K562 (cell line): ENCODE data around the gene ICA1L. TPM values are rescaled to one million over a fixed set of nuclear protein-coding genes. Genes with fewer than 3 reads are reported as not detected.

Experiments
- ATAC-seq: fragments of 200-7000 bp; cut with Tn5 transposase; 3 replicates; pipeline ENCODE4 v1.9.1; 2020; ENCODE audit warnings: moderate library complexity
- BruUV-seq: library from RNA; stranded (reverse); fragments of 400-500 nt; replicated peaks from 2 replicates; lab custom pipeline; 2021; lab: Mats Ljungman, UMichigan
- CTCF ChIA-PET: fragments of 300-600 bp; formaldehyde crosslinking; extraction: SDS; loops from one replicate; lab custom pipeline; 2021; ENCODE audit warnings: low intra/inter-chr PET ratio; lab: Yijun Ruan, JAX
- POLR2A ChIA-PET: fragments of 300-600, 350-650 bp; sonication (Branson Sonifier 250); formaldehyde crosslinking; extraction: SDS; loops from one replicate; lab custom pipeline; 2021; ENCODE audit warnings: antibody characterized with exemption, inconsistent platforms; lab: Yijun Ruan, JAX
- DNase-seq, 4 experiments: peaks; one replicate each; pipeline versions ENCODE4 v3.0.0 to v3.0.0-alpha.2; 2011 to 2018; ENCODE audit warnings: low spot score in 3 of 4, mixed read lengths in 3 of 4; ENCODE audit errors: extremely low read depth in 1 of 4
- FAIRE-seq: peaks from 2 replicates; lab custom pipeline; 2011; peaks lifted over from hg19 to GRCh38; lab: Jason Lieb, UNC
- H2AFZ ChIP-seq: 2 replicates; pipeline ENCODE4 v1.6.0; 2011; ENCODE audit warnings: low read depth, low read length, control low read depth, inconsistent platforms
- H3K27ac ChIP-seq: fragments of 200-600 bp; 3 replicates; pipeline ENCODE4 v1.8.0; 2011; ENCODE audit warnings: low read depth, mild to moderate bottlenecking, control low read depth, inconsistent platforms, low read length, moderate library complexity, mixed read lengths; ENCODE audit errors: extremely low read depth
- H3K27me3 ChIP-seq, 2 experiments: fragments of 300-600 bp in 1 of 2; 2 replicates in 1 of 2; 3 replicates in 1 of 2; pipeline versions ENCODE4 v1.6.0 to v1.8.0; 2011; ENCODE audit warnings: inconsistent platforms in 2 of 2, low read length in 2 of 2, mild to moderate bottlenecking in 1 of 2, mixed read lengths in 1 of 2, moderate library complexity in 1 of 2; ENCODE audit not compliant: control insufficient read depth in 2 of 2, insufficient read depth in 2 of 2
- H3K36me3 ChIP-seq: fragments of 300-600 bp; 3 replicates; pipeline ENCODE4 v1.8.0; 2011; ENCODE audit warnings: mild to moderate bottlenecking, low read length, inconsistent platforms; ENCODE audit not compliant: control insufficient read depth, insufficient read depth
- H3K4me1 ChIP-seq, 2 experiments: fragments of 200-600 bp in 1 of 2; replicated peaks in 1 of 2; 2 replicates in 1 of 2; 3 replicates in 1 of 2; pipeline versions ENCODE4 v1.5.1 to v1.8.0; 2011; ENCODE audit warnings: inconsistent platforms in 2 of 2, low read length in 2 of 2, mild to moderate bottlenecking in 1 of 2, mixed read lengths in 1 of 2, moderate library complexity in 1 of 2; ENCODE audit not compliant: control insufficient read depth in 2 of 2, insufficient read depth in 2 of 2
- H3K4me2 ChIP-seq: 2 replicates; pipeline ENCODE4 v1.6.1; 2011; ENCODE audit warnings: low read length, control low read depth, inconsistent platforms, mixed read lengths; ENCODE audit not compliant: insufficient read depth
- H3K4me3 ChIP-seq: fragments of 200-600 bp; sonication (generic), shearing (Covaris generic); 2 replicates; pipeline ENCODE4 v1.5.1; 2016; ENCODE audit warnings: control low read depth, inconsistent platforms
- H3K79me2 ChIP-seq: fragments of 200-600 bp; 3 replicates; pipeline ENCODE4 v1.8.0; 2011; ENCODE audit warnings: low read length, inconsistent platforms; ENCODE audit not compliant: control insufficient read depth, insufficient read depth
- H3K9ac ChIP-seq, 2 experiments: 2 replicates each; pipeline versions ENCODE4 v1.6.0 to v1.6.1; 2011; ENCODE audit warnings: low read depth in 2 of 2, low read length in 2 of 2, control low read depth in 1 of 2, inconsistent platforms in 1 of 2, mild to moderate bottlenecking in 1 of 2, mixed read lengths in 1 of 2; ENCODE audit not compliant: insufficient read depth in 1 of 2
- H3K9me1 ChIP-seq: one replicate; pipeline ENCODE4 v1.6.0; 2011; ENCODE audit warnings: inconsistent platforms, mild to moderate bottlenecking, low read length, moderate library complexity; ENCODE audit not compliant: control insufficient read depth, insufficient read depth
- H3K9me3 ChIP-seq: replicated peaks from 2 replicates; pipeline ENCODE4 v1.5.1; 2011; ENCODE audit warnings: low read depth, low read length, inconsistent platforms; ENCODE audit not compliant: control insufficient read depth, insufficient read depth
- H4K20me1 ChIP-seq: replicated peaks from 2 replicates; pipeline ENCODE4 v1.6.1; 2011; ENCODE audit warnings: low read length, inconsistent platforms, mixed read lengths; ENCODE audit not compliant: control insufficient read depth, insufficient read depth
- KDM1A ChIP-seq, 2 experiments: fragments of 450-650 bp; IDR thresholded peaks; 2 replicates each; pipeline ENCODE4 v1.6.1; 2016; ENCODE audit warnings: mild to moderate bottlenecking in 2 of 2
- NFIC ChIP-seq: fragments of 450-650 bp; IDR thresholded peaks from 2 replicates; pipeline ENCODE4 v1.6.1; 2017; ENCODE audit warnings: mild to moderate bottlenecking, inconsistent platforms
- RAD21 ChIP-seq, 2 experiments: fragments of 250-450 bp in 1 of 2; fragments of 450-650 bp in 1 of 2; sonication (Bioruptor Pico) in 1 of 2; formaldehyde crosslinking in 1 of 2; IDR thresholded peaks in 1 of 2; conservative IDR thresholded peaks in 1 of 2; 2 replicates each; pipeline versions ENCODE4 v1.4.0 to v1.8.0; 2020 to 2022; ENCODE audit warnings: mild to moderate bottlenecking in 2 of 2, moderate library complexity in 1 of 2
- SMC3 ChIP-seq: conservative IDR thresholded peaks from 2 replicates; pipeline ENCODE4 v1.6.1; 2011; ENCODE audit warnings: low read depth, low read length, improper control_type of control experiment; ENCODE audit not compliant: insufficient read depth
- WGBS: fragments of 100-300 bp; shearing (Covaris generic); methylation state at CpG from one replicate; pipeline ENCODE4 v1.1.6; 2016; ENCODE audit warnings: low coverage, mixed read lengths; ENCODE audit not compliant: insufficient coverage; ENCODE audit errors: missing lambda C conversion rate; 5-methylcytosine and 5-hydroxymethylcytosine counted together
- in situ Hi-C: fragments of 300-500 bp; cut with MboI; formaldehyde crosslinking; loops from 4 replicates; pipeline ENCODE4 v1.15.0; 2018; ENCODE audit warnings: inconsistent platforms, mixed read lengths
- intact Hi-C: fragments of 100-400 bp; cut with micrococcal nuclease; formaldehyde crosslinking; loops from 2 replicates; pipeline ENCODE4 v1.14.2; 2022
- polyA plus RNA-seq, 8 experiments: library from polyadenylated mRNA; depleted of rRNA in 4 of 8; stranded (reverse) in 5 of 8; unstranded in 3 of 8; fragments of >200 nt; fragmentation: Nextera tagmentation in 2 of 8; fragmentation: Illumina TruSeq in 1 of 8; extraction: Ambion mirVana in 2 of 8; extraction: Trizol in 1 of 8; gene quantifications; 2 replicates each; pipeline versions ENCODE4 v1.2.1 to v1.2.3, GENCODE V29; 2011 to 2014; ENCODE audit warnings: inconsistent platforms in 1 of 8, missing spikeins in 1 of 8
- total RNA-seq, 7 experiments: library from RNA; depleted of rRNA in 6 of 7; stranded (reverse); fragments of >200 nt in 6 of 7; fragmentation: Illumina TruSeq in 2 of 7; extraction: Trizol in 2 of 7; gene quantifications; 2 replicates each; pipeline versions ENCODE4 v1.2.1 to v1.2.3, GENCODE V29; 2011 to 2021; ENCODE audit warnings: low replicate concordance in 1 of 7
- TF ChIP-seq, protein P1 (sequence below), 3 experiments: IDR thresholded peaks in 2 of 3; conservative IDR thresholded peaks in 1 of 3; 2 replicates each; pipeline ENCODE4 v1.5.1; 2011 to 2012; ENCODE audit warnings: low read length in 3 of 3, mild to moderate bottlenecking in 3 of 3, control low read depth in 2 of 3, improper control_type of control experiment in 1 of 3, inconsistent platforms in 1 of 3, low read depth in 1 of 3, mixed read lengths in 1 of 3, moderate library complexity in 1 of 3; ENCODE audit not compliant: insufficient read depth in 2 of 3
- TF ChIP-seq, protein P2 (sequence below): sonication (generic); formaldehyde crosslinking; IDR thresholded peaks from 2 replicates; pipeline ENCODE4 v1.8.1; 2023; ENCODE audit warnings: mild to moderate bottlenecking, missing genetic modification reagents, moderate library complexity
- TF ChIP-seq, protein P3 (sequence below), 2 experiments: fragments of 450-650 bp; formaldehyde crosslinking in 1 of 2; IDR thresholded peaks; 2 replicates each; pipeline versions ENCODE4 v1.4.0 to v1.6.1; 2014 to 2020; ENCODE audit warnings: mild to moderate bottlenecking in 2 of 2, borderline replicate concordance in 1 of 2, low read depth in 1 of 2

The ICA1L gene
- total and polyA plus RNA-seq, 9 of the 15 experiments (the other 6 are each of a cell fraction or from before 2014, with no cell fraction given): 0.57 to 1.7 (median 1.1) TPM

DNA sequence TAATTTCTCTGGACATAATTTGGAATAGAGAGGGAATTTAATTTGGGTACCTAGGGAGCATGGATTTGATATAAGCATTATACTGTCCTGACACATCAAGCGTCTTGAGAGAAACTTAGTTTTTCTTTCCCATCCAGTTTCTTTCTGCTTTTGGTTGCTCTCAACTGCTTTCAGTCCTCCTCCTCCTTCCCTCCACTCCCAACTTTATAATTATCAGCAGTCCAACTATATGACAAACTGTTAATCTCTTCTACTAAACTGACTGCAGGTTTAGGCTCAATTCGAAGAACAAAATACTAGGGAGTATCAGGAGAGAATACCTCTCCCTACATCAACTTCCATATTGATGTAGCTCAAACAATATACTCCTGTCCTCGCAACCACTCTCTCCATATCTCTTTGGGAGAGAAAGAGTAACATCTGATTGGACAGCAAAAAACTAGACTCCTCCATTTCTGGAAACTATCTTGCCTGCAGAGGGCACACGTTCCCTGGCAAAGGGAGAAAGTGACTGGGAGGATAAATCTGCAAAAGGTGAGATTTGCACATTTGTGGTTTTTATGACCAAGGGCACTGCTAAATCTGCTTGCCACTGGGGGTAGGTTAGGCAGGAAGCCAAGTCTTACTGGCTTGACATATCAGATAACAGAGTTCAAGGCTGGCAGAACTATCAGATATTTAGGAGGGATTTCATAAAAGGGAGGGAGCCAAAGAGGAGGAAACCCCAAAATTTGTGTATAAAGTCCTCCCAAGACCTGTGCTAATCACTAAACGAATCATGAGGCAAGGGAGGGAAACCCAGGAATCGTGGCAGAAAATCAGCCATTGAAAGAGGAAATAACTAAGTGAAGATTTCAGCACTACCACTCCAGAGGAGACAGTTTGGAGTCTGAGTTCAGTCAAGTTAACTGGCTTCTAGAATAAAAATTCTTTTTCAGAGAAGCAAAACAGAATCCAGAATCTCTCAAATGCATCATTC lies 40.0 kb downstream of the ICA1L start:
- CTCF ChIA-PET: interaction anchor here (0.5 kb wide), 1 partner anchor 40 kb away, joined by 3 read pairs; the partner anchor contains the start of gene ICA1L
- in situ Hi-C loops: no loop called here
- WGBS: 2% methylated on average over 6 of the region's 6 CpGs
- TF ChIP-seq RAD21 (CRISPR knock-in tag; conservative IDR thresholded peaks at IDR 0.05 in 1 of 2, IDR thresholded peaks at IDR 0.05 in 1 of 2) (peak; percentile 31 to 87), SMC3 (peak; percentile 51; the same call in 1 of the 2 replicates), KDM1A (IDR thresholded peaks at IDR 0.05) (peak; percentile 38 to 53; a peak in 3 of 4 replicates), NFIC (0 out of 2 replicates have a peak, but pooled peaks have one; percentile 10)
- TF ChIP-seq, protein P1, sequence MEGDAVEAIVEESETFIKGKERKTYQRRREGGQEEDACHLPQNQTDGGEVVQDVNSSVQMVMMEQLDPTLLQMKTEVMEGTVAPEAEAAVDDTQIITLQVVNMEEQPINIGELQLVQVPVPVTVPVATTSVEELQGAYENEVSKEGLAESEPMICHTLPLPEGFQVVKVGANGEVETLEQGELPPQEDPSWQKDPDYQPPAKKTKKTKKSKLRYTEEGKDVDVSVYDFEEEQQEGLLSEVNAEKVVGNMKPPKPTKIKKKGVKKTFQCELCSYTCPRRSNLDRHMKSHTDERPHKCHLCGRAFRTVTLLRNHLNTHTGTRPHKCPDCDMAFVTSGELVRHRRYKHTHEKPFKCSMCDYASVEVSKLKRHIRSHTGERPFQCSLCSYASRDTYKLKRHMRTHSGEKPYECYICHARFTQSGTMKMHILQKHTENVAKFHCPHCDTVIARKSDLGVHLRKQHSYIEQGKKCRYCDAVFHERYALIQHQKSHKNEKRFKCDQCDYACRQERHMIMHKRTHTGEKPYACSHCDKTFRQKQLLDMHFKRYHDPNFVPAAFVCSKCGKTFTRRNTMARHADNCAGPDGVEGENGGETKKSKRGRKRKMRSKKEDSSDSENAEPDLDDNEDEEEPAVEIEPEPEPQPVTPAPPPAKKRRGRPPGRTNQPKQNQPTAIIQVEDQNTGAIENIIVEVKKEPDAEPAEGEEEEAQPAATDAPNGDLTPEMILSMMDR (IDR thresholded peaks at IDR 0.05 in 2 of 3, conservative IDR thresholded peaks at IDR 0.05 in 1 of 3; ENCODE audit: insufficient read depth in 2 of 3, low read depth in 1 of 3, low read length in 3 of 3): peak; percentile 56 to 76 (median 59); a peak in 5 of 6 replicates
- TF ChIP-seq, protein P2, sequence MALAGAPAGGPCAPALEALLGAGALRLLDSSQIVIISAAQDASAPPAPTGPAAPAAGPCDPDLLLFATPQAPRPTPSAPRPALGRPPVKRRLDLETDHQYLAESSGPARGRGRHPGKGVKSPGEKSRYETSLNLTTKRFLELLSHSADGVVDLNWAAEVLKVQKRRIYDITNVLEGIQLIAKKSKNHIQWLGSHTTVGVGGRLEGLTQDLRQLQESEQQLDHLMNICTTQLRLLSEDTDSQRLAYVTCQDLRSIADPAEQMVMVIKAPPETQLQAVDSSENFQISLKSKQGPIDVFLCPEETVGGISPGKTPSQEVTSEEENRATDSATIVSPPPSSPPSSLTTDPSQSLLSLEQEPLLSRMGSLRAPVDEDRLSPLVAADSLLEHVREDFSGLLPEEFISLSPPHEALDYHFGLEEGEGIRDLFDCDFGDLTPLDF (CRISPR knock-in tag): no peak
- TF ChIP-seq, protein P3, sequence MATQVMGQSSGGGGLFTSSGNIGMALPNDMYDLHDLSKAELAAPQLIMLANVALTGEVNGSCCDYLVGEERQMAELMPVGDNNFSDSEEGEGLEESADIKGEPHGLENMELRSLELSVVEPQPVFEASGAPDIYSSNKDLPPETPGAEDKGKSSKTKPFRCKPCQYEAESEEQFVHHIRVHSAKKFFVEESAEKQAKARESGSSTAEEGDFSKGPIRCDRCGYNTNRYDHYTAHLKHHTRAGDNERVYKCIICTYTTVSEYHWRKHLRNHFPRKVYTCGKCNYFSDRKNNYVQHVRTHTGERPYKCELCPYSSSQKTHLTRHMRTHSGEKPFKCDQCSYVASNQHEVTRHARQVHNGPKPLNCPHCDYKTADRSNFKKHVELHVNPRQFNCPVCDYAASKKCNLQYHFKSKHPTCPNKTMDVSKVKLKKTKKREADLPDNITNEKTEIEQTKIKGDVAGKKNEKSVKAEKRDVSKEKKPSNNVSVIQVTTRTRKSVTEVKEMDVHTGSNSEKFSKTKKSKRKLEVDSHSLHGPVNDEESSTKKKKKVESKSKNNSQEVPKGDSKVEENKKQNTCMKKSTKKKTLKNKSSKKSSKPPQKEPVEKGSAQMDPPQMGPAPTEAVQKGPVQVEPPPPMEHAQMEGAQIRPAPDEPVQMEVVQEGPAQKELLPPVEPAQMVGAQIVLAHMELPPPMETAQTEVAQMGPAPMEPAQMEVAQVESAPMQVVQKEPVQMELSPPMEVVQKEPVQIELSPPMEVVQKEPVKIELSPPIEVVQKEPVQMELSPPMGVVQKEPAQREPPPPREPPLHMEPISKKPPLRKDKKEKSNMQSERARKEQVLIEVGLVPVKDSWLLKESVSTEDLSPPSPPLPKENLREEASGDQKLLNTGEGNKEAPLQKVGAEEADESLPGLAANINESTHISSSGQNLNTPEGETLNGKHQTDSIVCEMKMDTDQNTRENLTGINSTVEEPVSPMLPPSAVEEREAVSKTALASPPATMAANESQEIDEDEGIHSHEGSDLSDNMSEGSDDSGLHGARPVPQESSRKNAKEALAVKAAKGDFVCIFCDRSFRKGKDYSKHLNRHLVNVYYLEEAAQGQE (IDR thresholded peaks at IDR 0.05; ENCODE audit: borderline replicate concordance): peak; percentile 76; the same call in 1 of the 2 replicates
- TF ChIP-seq, protein P3 (CRISPR knock-in tag; IDR thresholded peaks at IDR 0.05; ENCODE audit: low read depth): no peak

More for the DNA sequence above, 40.0 kb downstream of the ICA1L start:
- intact Hi-C loops: loop anchor here (2.0 to 5.0 kb wide), 4 partner anchors 244 to 621 kb away; no protein-coding TSS in a partner anchor
- FAIRE-seq: no peak
- no peaks in the 10 kb centered on the region for H3K9me1 ChIP-seq
- POLR2A ChIA-PET: no interaction called here
- H3K79me2 ChIP-seq: no peaks in the 10 kb centered on the region
- no TSS peak for BruUV-seq
- H3K27ac ChIP-seq: no peak overlapping the region
- H3K27me3 ChIP-seq: no peaks in the 10 kb centered on the region
- H2AFZ ChIP-seq: peak overlapping the region; percentile 51; the same call in 1 of the 2 replicates
- no peaks in the 10 kb centered on the region for H3K4me1 ChIP-seq
- H3K4me2 ChIP-seq: no peak overlapping the region
- H3K9me3 ChIP-seq: no peaks in the 10 kb centered on the region
- H4K20me1 ChIP-seq: no peaks in the 10 kb centered on the region
- DNase-seq: peak; percentile 21 to 62 (median 41)
- H3K36me3 ChIP-seq: no peaks in the 10 kb centered on the region
- ATAC-seq: peak; percentile 90
- H3K4me3 ChIP-seq: no peak overlapping the region
- H3K9ac ChIP-seq: no peak overlapping the region
